Measurements from ENCODE around the gene ABCC11. TPM values are rescaled to one million over a fixed set of nuclear protein-coding genes. Genes with fewer than 3 reads are reported as not detected.

The ABCC11 gene
- total and polyA plus RNA-seq, 8 donors, result 0.03 to 0.73 TPM; not detected in 6

- no peaks in the 10 kb centered on the region for H3K27me3 ChIP-seq
- H3K27ac ChIP-seq, result peak overlapping the region in 1 of 5 donors; percentile 23
- TF ChIP-seq POLR2AphosphoS5 (IDR thresholded peaks at IDR 0.05), result no peak
- TF ChIP-seq POLR2A (IDR thresholded peaks at IDR 0.05), result no peak
- TF ChIP-seq, protein P1, sequence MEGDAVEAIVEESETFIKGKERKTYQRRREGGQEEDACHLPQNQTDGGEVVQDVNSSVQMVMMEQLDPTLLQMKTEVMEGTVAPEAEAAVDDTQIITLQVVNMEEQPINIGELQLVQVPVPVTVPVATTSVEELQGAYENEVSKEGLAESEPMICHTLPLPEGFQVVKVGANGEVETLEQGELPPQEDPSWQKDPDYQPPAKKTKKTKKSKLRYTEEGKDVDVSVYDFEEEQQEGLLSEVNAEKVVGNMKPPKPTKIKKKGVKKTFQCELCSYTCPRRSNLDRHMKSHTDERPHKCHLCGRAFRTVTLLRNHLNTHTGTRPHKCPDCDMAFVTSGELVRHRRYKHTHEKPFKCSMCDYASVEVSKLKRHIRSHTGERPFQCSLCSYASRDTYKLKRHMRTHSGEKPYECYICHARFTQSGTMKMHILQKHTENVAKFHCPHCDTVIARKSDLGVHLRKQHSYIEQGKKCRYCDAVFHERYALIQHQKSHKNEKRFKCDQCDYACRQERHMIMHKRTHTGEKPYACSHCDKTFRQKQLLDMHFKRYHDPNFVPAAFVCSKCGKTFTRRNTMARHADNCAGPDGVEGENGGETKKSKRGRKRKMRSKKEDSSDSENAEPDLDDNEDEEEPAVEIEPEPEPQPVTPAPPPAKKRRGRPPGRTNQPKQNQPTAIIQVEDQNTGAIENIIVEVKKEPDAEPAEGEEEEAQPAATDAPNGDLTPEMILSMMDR (IDR thresholded peaks at IDR 0.05), result no peak
- TF ChIP-seq EP300 (IDR thresholded peaks at IDR 0.05), result no peak
- peaks cover 0 to 33% (median 18%) of the 10 kb centered on the region in 4 donors for H3K4me1 ChIP-seq
- 67 to 85% (median 76%) methylated on average over 4 of the region's 4 CpGs for WGBS, 5 donors
- intact Hi-C loops (cut with DNase I; ENCODE audit: low total_unique reads), result no loop called here
- H3K9me3 ChIP-seq, result peaks cover 0 to 7% (median 4%) of the 10 kb centered on the region in 4 donors
- no peak for DNase-seq
- no peak overlapping the region for H3K4me3 ChIP-seq
- peaks cover 24 to 67% (median 55%) of the 10 kb centered on the region in 4 donors for H3K36me3 ChIP-seq
Observed at GRCh38 chr16:48291754-48292153, 44.4 kb upstream of the ABCC11 start.

- DNase-seq, result no peak
- Histone ChIP-seq H3K27me3 (no peaks in the 10 kb centered on the region), H3K9me3 (peaks cover 0 to 12% (median 6%) of the 10 kb centered on the region in 4 donors), H3K4me3 (no peak overlapping the region), H3K4me1 (peaks cover 0 to 32% (median 17%) of the 10 kb centered on the region in 4 donors), H3K27ac (no peak overlapping the region), H3K36me3 (peaks cover 22 to 67% (median 55%) of the 10 kb centered on the region in 4 donors)
- TF ChIP-seq POLR2A (IDR thresholded peaks at IDR 0.05) (no peak), POLR2AphosphoS5 (IDR thresholded peaks at IDR 0.05) (no peak), EP300 (IDR thresholded peaks at IDR 0.05) (no peak)
- TF ChIP-seq, protein P1 (IDR thresholded peaks at IDR 0.05), result no peak
- intact Hi-C loops (cut with DNase I; ENCODE audit: low total_unique reads), result no loop called here
- WGBS, 5 donors, result 94 to 99% (median 95%) methylated on average over 3 of the region's 3 CpGs
Observed at GRCh38 chr16:48291303-48291702, 44.0 kb upstream of the ABCC11 start.

GRCh38 chr16:48287239-48287638, 39.9 kb upstream of the ABCC11 start:
- TF ChIP-seq, protein P1 (IDR thresholded peaks at IDR 0.05), result no peak
- no peak for TF ChIP-seq EP300 (IDR thresholded peaks at IDR 0.05)
- no peak for TF ChIP-seq POLR2AphosphoS5 (IDR thresholded peaks at IDR 0.05)
- no peak for TF ChIP-seq POLR2A (IDR thresholded peaks at IDR 0.05)
- peaks cover 0 to 13% (median 6%) of the 10 kb centered on the region in 4 donors for H3K9me3 ChIP-seq

DNA sequence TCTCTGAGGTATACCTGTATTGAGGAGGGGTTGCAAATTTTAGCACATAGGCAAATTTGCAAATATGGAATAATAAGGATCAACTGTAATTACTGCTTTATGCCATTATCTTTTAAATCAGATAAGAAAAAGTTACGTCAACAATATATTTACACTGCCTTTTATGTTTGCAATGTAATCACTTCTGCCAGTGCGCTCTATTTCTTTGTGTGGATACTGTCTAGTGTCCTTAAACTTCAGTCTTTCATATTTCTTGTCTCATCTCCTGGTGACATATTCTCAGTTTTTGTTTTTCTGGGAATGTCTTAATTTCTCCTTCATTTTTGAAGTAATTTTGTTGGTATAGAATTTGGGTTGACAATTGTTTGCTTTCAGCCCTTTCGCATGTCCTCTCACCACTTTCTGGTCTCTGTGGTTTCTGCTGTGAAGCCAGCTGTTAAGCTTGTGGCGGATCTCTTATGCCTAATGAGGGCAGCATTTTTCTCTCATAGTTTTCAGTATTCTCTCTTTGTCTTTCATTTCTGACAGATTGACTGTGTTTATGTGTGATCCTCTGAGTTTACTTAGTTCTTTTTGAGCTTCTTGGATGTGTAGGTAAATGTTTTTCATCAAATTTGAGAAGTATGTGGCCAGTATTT, 37.6 kb upstream of the ABCC11 start:
- Histone ChIP-seq H3K27me3 (no peaks in the 10 kb centered on the region), H3K4me3 (no peak overlapping the region)
- WGBS, 5 donors, result 44 to 65% (median 58%) methylated on average over 4 of the region's 4 CpGs

More at GRCh38 chr16:48287239-48287638, 39.9 kb upstream of the ABCC11 start:
- H3K4me3 ChIP-seq, result no peak overlapping the region
- peaks cover 19 to 65% (median 60%) of the 10 kb centered on the region in 4 donors for H3K36me3 ChIP-seq
- no peak overlapping the region for H3K27ac ChIP-seq
- H3K4me1 ChIP-seq, result peaks cover 0 to 31% (median 16%) of the 10 kb centered on the region in 4 donors
- no peaks in the 10 kb centered on the region for H3K27me3 ChIP-seq
- intact Hi-C loops (cut with DNase I; ENCODE audit: low total_unique reads), result no loop called here
- DNase-seq, result no peak

More for the DNA sequence above, 37.6 kb upstream of the ABCC11 start:
- Histone ChIP-seq H3K27ac (no peak overlapping the region), H3K9me3 (peaks cover 0 to 13% (median 6%) of the 10 kb centered on the region in 4 donors), H3K36me3 (peaks cover 12 to 48% (median 47%) of the 10 kb centered on the region in 4 donors), H3K4me1 (peaks cover 0 to 31% (median 18%) of the 10 kb centered on the region in 4 donors)
- intact Hi-C loops (cut with DNase I; ENCODE audit: low total_unique reads), result no loop called here
- TF ChIP-seq EP300 (IDR thresholded peaks at IDR 0.05) (no peak), POLR2AphosphoS5 (IDR thresholded peaks at IDR 0.05) (no peak), POLR2A (IDR thresholded peaks at IDR 0.05) (no peak)
- TF ChIP-seq, protein P1 (IDR thresholded peaks at IDR 0.05), result no peak
- DNase-seq, result no peak
